PC-9 (cell line): ENCODE data around the gene EEF2K.

ENCODE experiments used
- EZH2 ChIP-seq: fragments of 200-600 bp; sonication (generic); IDR thresholded peaks from 2 replicates; pipeline ENCODE4 v1.8.0; 2017; ENCODE audit warnings: antibody characterized with exemption, low read depth
- TF ChIP-seq, protein P1 (sequence below): fragments of 200-600 bp; sonication (generic); conservative IDR thresholded peaks from 2 replicates; pipeline ENCODE4 v1.6.1; 2017; ENCODE audit warnings: mixed run types, antibody characterized with exemption, mild to moderate bottlenecking, moderate library complexity

DNA sequence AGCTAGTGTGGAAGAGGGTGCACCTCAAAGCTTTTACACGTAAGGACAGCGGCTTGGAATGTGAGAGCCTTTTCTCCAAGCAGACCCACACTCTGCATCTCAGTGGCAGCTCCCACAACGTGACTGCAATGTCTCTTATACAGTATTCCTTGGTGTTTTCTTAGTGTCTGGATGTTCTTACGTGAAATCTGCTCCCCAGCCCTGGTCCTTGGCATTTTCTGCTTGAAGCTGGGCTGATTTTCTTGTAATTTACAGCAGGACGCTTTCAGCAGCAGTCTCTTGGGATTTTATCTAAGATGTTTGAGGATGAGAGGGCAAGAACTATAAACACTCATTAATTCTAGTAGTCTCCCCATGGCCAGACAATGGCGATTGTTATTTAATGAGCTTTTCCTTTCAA lies 79.0 kb downstream of the EEF2K start:
- TF ChIP-seq, protein P1, sequence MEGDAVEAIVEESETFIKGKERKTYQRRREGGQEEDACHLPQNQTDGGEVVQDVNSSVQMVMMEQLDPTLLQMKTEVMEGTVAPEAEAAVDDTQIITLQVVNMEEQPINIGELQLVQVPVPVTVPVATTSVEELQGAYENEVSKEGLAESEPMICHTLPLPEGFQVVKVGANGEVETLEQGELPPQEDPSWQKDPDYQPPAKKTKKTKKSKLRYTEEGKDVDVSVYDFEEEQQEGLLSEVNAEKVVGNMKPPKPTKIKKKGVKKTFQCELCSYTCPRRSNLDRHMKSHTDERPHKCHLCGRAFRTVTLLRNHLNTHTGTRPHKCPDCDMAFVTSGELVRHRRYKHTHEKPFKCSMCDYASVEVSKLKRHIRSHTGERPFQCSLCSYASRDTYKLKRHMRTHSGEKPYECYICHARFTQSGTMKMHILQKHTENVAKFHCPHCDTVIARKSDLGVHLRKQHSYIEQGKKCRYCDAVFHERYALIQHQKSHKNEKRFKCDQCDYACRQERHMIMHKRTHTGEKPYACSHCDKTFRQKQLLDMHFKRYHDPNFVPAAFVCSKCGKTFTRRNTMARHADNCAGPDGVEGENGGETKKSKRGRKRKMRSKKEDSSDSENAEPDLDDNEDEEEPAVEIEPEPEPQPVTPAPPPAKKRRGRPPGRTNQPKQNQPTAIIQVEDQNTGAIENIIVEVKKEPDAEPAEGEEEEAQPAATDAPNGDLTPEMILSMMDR: no peak
- TF ChIP-seq EZH2: no peak
